PC-9 (cell line): ENCODE data around the gene GKAP1. TPM values are rescaled to one million over a fixed set of nuclear protein-coding genes. Genes with fewer than 3 reads are reported as not detected.

Experiments
- BruUV-seq: library from RNA; stranded (reverse); fragments of 400-500 nt; replicated peaks from 2 replicates; lab custom pipeline; 2021; lab: Mats Ljungman, UMichigan
- CTCF ChIA-PET: fragments of 300-600 bp; sonication (Branson Sonifier 250); formaldehyde crosslinking; loops from one replicate; lab custom pipeline; 2022; ENCODE audit warnings: antibody characterized with exemption; lab: Charles Lee
- POLR2A ChIA-PET: fragments of 300-600 bp; sonication (Branson Sonifier 250); formaldehyde crosslinking; loops from one replicate; lab custom pipeline; 2022; ENCODE audit warnings: antibody characterized with exemption; ENCODE audit not compliant: unreplicated experiment; lab: Charles Lee
- DNase-seq, 2 experiments: peaks; one replicate each; pipeline versions ENCODE4 v3.0.0 to v3.0.0-alpha.2; 2015 to 2022; ENCODE audit warnings: mixed read lengths in 1 of 2
- H2AFZ ChIP-seq: fragments of 200-600 bp; sonication (generic); 2 replicates; pipeline ENCODE4 v1.8.1; 2017; ENCODE audit warnings: antibody characterized with exemption
- H3F3A ChIP-seq: fragments of 200-600 bp; sonication (generic); 2 replicates; pipeline ENCODE4 v1.8.1; 2017; ENCODE audit warnings: antibody characterized with exemption, mild to moderate bottlenecking, low read depth; ENCODE audit not compliant: insufficient read depth
- H3K27ac ChIP-seq: fragments of 200-600 bp; sonication (generic); 2 replicates; pipeline ENCODE4 v1.6.1; 2016; ENCODE audit warnings: mixed run types
- H3K27me3 ChIP-seq: fragments of 200-600 bp; sonication (generic); 2 replicates; pipeline ENCODE4 v1.6.1; 2016; ENCODE audit warnings: low read depth, mixed run types; ENCODE audit not compliant: insufficient read depth
- H3K36me3 ChIP-seq: fragments of 200-600 bp; sonication (generic); 2 replicates; pipeline ENCODE4 v1.6.1; 2016; ENCODE audit warnings: low read depth, mixed run types
- H3K4me1 ChIP-seq: fragments of 200-600 bp; sonication (generic); replicated peaks from 2 replicates; pipeline ENCODE4 v1.6.1; 2016; ENCODE audit warnings: mixed run types; ENCODE audit not compliant: insufficient read depth
- H3K4me2 ChIP-seq: fragments of 200-600 bp; sonication (generic); 2 replicates; pipeline ENCODE4 v1.6.1; 2017; ENCODE audit warnings: mixed run types
- H3K4me3 ChIP-seq: fragments of 200-600 bp; sonication (generic); 2 replicates; pipeline ENCODE4 v1.6.1; 2016; ENCODE audit warnings: mixed run types
- H3K79me2 ChIP-seq: fragments of 200-600 bp; sonication (generic); 2 replicates; pipeline ENCODE4 v1.6.1; 2017; ENCODE audit warnings: low read depth, mixed run types
- H3K9me2 ChIP-seq: fragments of 200-600 bp; sonication (generic); 2 replicates; pipeline ENCODE4 v1.8.1; 2017; ENCODE audit warnings: mild to moderate bottlenecking; ENCODE audit not compliant: insufficient read depth
- H3K9me3 ChIP-seq: fragments of 200-600 bp; sonication (generic); 2 replicates; pipeline ENCODE4 v1.8.1; 2016; ENCODE audit warnings: low read depth; ENCODE audit not compliant: insufficient read depth
- H4K20me1 ChIP-seq: fragments of 200-600 bp; sonication (generic); 2 replicates; pipeline ENCODE4 v1.8.1; 2017; ENCODE audit not compliant: insufficient read depth
- EZH2 ChIP-seq: fragments of 200-600 bp; sonication (generic); IDR thresholded peaks from 2 replicates; pipeline ENCODE4 v1.8.0; 2017; ENCODE audit warnings: antibody characterized with exemption, low read depth
- intact Hi-C: fragments of 100-400 bp; cut with micrococcal nuclease; formaldehyde crosslinking; loops from one replicate; pipeline ENCODE4 v1.10.0; 2022; ENCODE audit not compliant: unreplicated experiment
- total RNA-seq: library from RNA; stranded (reverse); gene quantifications from 2 replicates; pipeline ENCODE4 v1.2.3, GENCODE V29; 2021
- TF ChIP-seq, protein P1 (sequence below): fragments of 200-600 bp; sonication (generic); conservative IDR thresholded peaks from 2 replicates; pipeline ENCODE4 v1.6.1; 2017; ENCODE audit warnings: mixed run types, antibody characterized with exemption, mild to moderate bottlenecking, moderate library complexity

The GKAP1 gene
- total RNA-seq, 1 experiment from 2014 or later, result 4.6 TPM

DNA sequence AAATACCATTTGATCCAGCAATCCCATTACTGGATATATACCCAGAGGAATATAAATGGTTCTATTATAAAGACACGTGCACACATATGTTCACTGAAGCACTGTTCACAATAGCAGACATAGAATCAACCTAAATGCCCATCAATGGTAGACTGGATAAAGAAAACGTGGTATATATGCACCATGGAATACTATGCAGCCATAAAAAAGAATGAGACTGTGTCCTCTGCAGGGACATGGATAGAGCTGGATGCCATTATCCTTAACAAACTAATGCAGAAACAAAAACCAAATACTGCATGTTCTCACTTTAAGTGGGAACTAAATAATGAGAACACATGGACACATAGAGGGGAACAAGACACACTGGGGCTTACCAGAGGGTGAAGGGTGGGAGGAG is 39.4 kb downstream of the GKAP1 start:
- H3K9me3 ChIP-seq, result no peaks in the 10 kb centered on the region
- intact Hi-C loops, result no loop called here
- H3K4me2 ChIP-seq, result no peak overlapping the region
- no peaks in the 10 kb centered on the region for H3K4me1 ChIP-seq
- no peaks in the 10 kb centered on the region for H3F3A ChIP-seq
- ChIA-PET POLR2A (no interaction called here), CTCF (no interaction called here)
- no peaks in the 10 kb centered on the region for H3K27me3 ChIP-seq
- no peak overlapping the region for H2AFZ ChIP-seq
- BruUV-seq, result no TSS peak
- no peaks in the 10 kb centered on the region for H3K79me2 ChIP-seq
- no peaks in the 10 kb centered on the region for H4K20me1 ChIP-seq
- H3K36me3 ChIP-seq, result no peaks in the 10 kb centered on the region
- no peak for TF ChIP-seq EZH2
- TF ChIP-seq, protein P1, sequence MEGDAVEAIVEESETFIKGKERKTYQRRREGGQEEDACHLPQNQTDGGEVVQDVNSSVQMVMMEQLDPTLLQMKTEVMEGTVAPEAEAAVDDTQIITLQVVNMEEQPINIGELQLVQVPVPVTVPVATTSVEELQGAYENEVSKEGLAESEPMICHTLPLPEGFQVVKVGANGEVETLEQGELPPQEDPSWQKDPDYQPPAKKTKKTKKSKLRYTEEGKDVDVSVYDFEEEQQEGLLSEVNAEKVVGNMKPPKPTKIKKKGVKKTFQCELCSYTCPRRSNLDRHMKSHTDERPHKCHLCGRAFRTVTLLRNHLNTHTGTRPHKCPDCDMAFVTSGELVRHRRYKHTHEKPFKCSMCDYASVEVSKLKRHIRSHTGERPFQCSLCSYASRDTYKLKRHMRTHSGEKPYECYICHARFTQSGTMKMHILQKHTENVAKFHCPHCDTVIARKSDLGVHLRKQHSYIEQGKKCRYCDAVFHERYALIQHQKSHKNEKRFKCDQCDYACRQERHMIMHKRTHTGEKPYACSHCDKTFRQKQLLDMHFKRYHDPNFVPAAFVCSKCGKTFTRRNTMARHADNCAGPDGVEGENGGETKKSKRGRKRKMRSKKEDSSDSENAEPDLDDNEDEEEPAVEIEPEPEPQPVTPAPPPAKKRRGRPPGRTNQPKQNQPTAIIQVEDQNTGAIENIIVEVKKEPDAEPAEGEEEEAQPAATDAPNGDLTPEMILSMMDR, result no peak
- no peaks in the 10 kb centered on the region for H3K9me2 ChIP-seq
- DNase-seq, result no peak
- no peak overlapping the region for H3K27ac ChIP-seq
- no peak overlapping the region for H3K4me3 ChIP-seq

DNA sequence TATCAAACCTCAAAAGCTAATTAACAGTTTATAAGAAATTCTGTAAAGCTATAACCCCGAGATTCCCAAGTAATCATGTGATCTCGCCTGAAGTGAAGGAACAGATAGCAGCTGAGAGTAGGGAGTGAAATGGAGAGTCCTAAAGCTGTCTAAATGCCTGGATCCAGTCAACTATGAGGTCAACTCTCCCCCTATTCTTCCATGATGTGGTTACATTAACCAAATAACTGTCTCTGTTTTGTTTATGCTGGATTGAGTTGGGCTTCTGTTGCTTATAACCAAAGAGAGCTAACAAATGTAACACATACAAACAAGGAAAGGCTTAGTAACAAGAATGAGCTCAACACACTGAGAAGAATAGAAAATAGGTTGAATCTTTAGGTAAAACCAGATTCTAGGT is 41.6 kb downstream of the GKAP1 start:
- Histone ChIP-seq H3K9me2 (no peaks in the 10 kb centered on the region), H3K27me3 (no peaks in the 10 kb centered on the region), H3K36me3 (no peaks in the 10 kb centered on the region), H3K4me3 (no peak overlapping the region), H2AFZ (no peak overlapping the region), H3K27ac (no peak overlapping the region), H3K4me1 (no peaks in the 10 kb centered on the region), H3K4me2 (no peak overlapping the region), H4K20me1 (no peaks in the 10 kb centered on the region), H3K79me2 (no peaks in the 10 kb centered on the region), H3K9me3 (no peaks in the 10 kb centered on the region), H3F3A (no peaks in the 10 kb centered on the region)
- ChIA-PET CTCF (no interaction called here), POLR2A (no interaction called here)
- TF ChIP-seq, protein P1, result no peak
- TF ChIP-seq EZH2, result no peak
- no peak for DNase-seq
- intact Hi-C loops, result no loop called here
- no TSS peak for BruUV-seq

DNA sequence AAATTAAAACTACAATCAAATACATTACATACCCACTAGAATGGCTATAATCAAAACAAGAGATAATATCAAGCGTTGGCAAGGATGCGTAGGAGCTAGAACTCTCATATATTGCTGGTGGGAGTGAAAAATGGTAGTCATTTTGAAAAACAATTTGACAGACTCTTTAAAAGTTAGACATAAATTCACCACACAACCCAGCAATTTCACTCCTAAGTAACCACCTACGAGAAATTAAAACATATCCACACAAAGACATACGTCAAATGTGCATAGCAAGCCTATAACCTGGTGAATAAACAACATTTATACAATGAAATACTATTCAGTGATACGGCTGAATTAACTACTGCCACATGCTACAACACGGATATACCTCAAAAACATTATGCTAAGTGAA is 44.7 kb downstream of the GKAP1 start:
- H2AFZ ChIP-seq, result no peak overlapping the region
- H3K4me2 ChIP-seq, result no peak overlapping the region
- DNase-seq, result no peak
- H3K27me3 ChIP-seq, result no peaks in the 10 kb centered on the region
- no peak overlapping the region for H3K27ac ChIP-seq
- no peaks in the 10 kb centered on the region for H3K79me2 ChIP-seq
- ChIA-PET CTCF (no interaction called here), POLR2A (no interaction called here)
- no TSS peak for BruUV-seq
- no peak for TF ChIP-seq EZH2
- TF ChIP-seq, protein P1, result no peak
- no peak overlapping the region for H3K4me3 ChIP-seq
- H3K9me3 ChIP-seq, result no peaks in the 10 kb centered on the region
- intact Hi-C loops, result no loop called here
- H3K9me2 ChIP-seq, result no peaks in the 10 kb centered on the region
- no peaks in the 10 kb centered on the region for H4K20me1 ChIP-seq
- no peaks in the 10 kb centered on the region for H3K4me1 ChIP-seq
- no peaks in the 10 kb centered on the region for H3K36me3 ChIP-seq
- no peaks in the 10 kb centered on the region for H3F3A ChIP-seq
